Heart right ventricle (tissue), 16 donors: ENCODE measurements around the gene SIL1. TPM values are rescaled to one million over a fixed set of nuclear protein-coding genes. Genes with fewer than 3 reads are reported as not detected.

Source experiments
- ATAC-seq, 8 donors: fragments of 200-7000 bp; cut with Tn5 transposase; one replicate each; pipeline ENCODE4 v1.9.1; 2020; ENCODE audit warnings: mild to moderate bottlenecking in 8 of 8, moderate library complexity in 8 of 8, moderate number of reproducible peaks in 1 of 8
- DNase-seq, 2 donors: peaks; one replicate each; pipeline ENCODE4 v3.0.0-alpha.2; 2020
- H3K27ac ChIP-seq, 10 donors: fragments of 200-600 bp; sonication (generic) in 2 of 10; one replicate each; pipeline versions ENCODE4 v1.5.0 to v1.8.0; 2020 to 2022; ENCODE audit warnings: mild to moderate bottlenecking in 3 of 10
- H3K27me3 ChIP-seq, 7 donors: fragments of 200-600 bp; one replicate each; pipeline ENCODE4 v1.8.0; 2021 to 2022; ENCODE audit warnings: mild to moderate bottlenecking in 2 of 7
- H3K36me3 ChIP-seq, 9 donors: fragments of 200-600 bp; sonication (generic) in 1 of 9; one replicate each; pipeline versions ENCODE4 v1.5.0 to v1.8.0; 2020 to 2022; ENCODE audit warnings: mild to moderate bottlenecking in 2 of 9
- H3K4me1 ChIP-seq, 9 donors: fragments of 200-600 bp; sonication (generic) in 1 of 9; one replicate each; pipeline versions ENCODE4 v1.5.0 to v1.8.0; 2020 to 2022; ENCODE audit warnings: mild to moderate bottlenecking in 4 of 9
- H3K4me3 ChIP-seq, 10 donors: fragments of 200-600 bp; sonication (generic) in 2 of 10; one replicate each; pipeline versions ENCODE4 v1.5.0 to v1.8.0; 2020 to 2022; ENCODE audit warnings: mild to moderate bottlenecking in 7 of 10, moderate library complexity in 2 of 10
- H3K9me3 ChIP-seq, 11 donors: fragments of 200-600 bp in 10 of 11; sonication (generic) in 2 of 11; one replicate each; pipeline versions ENCODE4 v1.5.0 to v1.8.0; 2013 to 2022; ENCODE audit warnings: mild to moderate bottlenecking in 2 of 11, control low read depth in 1 of 11, moderate library complexity in 1 of 11
- WGBS, 2 donors: extraction: QIAGEN DNeasy Blood & Tissue Kit; methylation state at CpG; one replicate each; pipeline ENCODE4 v1.1.7; 2013; ENCODE audit warnings: inconsistent platforms in 1 of 2; 5-methylcytosine and 5-hydroxymethylcytosine counted together
- intact Hi-C, 10 donors: fragments of 100-400 bp; cut with DNase I; formaldehyde crosslinking; loops; one replicate each; pipeline versions ENCODE4 v1.11.1 to v1.14.2; 2022
- polyA plus RNA-seq, 2 donors: library from polyadenylated mRNA; stranded (reverse); fragments of 200-250 nt; gene quantifications; one replicate each; pipeline ENCODE4 v1.2.3, GENCODE V29; 2013
- total RNA-seq, 10 donors: library from RNA; stranded (reverse); fragmentation: NEBNext Ultra II Directional in 3 of 10; extraction: Animal tissue kit (Norgen Biotek cat#: 25700) in 3 of 10; gene quantifications; one replicate each; pipeline versions ENCODE4 v1.2.1 to v1.2.4, GENCODE V29; 2021 to 2023
- TF ChIP-seq, protein P1 (sequence below), 9 donors: fragments of 200-600 bp; sonication (generic) in 2 of 9; IDR thresholded peaks; one replicate each; pipeline versions ENCODE4 v1.5.0 to v1.8.0; 2021 to 2022; ENCODE audit warnings: antibody characterized with exemption in 9 of 9, mild to moderate bottlenecking in 5 of 9, moderate library complexity in 1 of 9
- donor health status: Arrhythmogenic right ventricular cardiomyopathy.
- donor health status: ischemic (EF 13 %, LVEDD 7.1; RV severe dilation, severe dysfunction).
- donor health status: healthy with polysubstance abuse.
- donor health status: DM: no; HTN: yes; CAD: no.
- donor health status: DM: no; HTN: no; CAD: no.
- donor health status: ischemic (EF 25% LVEDD 6.9; RV normal size, moderate dysfunction).
- donor health status: ischemic (EF 25% LVEDD 5.7; RV mildly dilated, moderate dysfunction).
- donor health status: healthy.
- donor health status: DM: yes; HTN: yes; CAD: no.
- donor health status: Ischemic cardiomyopathy.
- donor health status: ischemic (EF 35%, LVEDD 5.7; RV mildly dilated, moderate dysfunction).
- donor health status: nonischemic (EF 11% LVEDD 7.7; RV severe dilation, severe dysfunction).
- donor health status: DM: yes; HTN: yes; CAD: no.
- donor health status: PGD.
- donor health status: ischemic (EF 29% LVEDD 5.4; RV normal size, mild dysfunction).
- donor health status: nonischemic (EF 23%, LVEDD 6.1; RV moderate dilation, normal function).

Gene SIL1
- total and polyA plus RNA-seq, 12 donors: 26.7 to 94.7 (median 44.3) TPM

GRCh38 chr5:139132515-139132914, 65.7 kb downstream of the SIL1 start:
- ATAC-seq (peak in 1 of 8 donors; percentile 4), DNase-seq (no peak)
- H3K9me3 ChIP-seq: no peaks in the 10 kb centered on the region
- TF ChIP-seq, protein P1, sequence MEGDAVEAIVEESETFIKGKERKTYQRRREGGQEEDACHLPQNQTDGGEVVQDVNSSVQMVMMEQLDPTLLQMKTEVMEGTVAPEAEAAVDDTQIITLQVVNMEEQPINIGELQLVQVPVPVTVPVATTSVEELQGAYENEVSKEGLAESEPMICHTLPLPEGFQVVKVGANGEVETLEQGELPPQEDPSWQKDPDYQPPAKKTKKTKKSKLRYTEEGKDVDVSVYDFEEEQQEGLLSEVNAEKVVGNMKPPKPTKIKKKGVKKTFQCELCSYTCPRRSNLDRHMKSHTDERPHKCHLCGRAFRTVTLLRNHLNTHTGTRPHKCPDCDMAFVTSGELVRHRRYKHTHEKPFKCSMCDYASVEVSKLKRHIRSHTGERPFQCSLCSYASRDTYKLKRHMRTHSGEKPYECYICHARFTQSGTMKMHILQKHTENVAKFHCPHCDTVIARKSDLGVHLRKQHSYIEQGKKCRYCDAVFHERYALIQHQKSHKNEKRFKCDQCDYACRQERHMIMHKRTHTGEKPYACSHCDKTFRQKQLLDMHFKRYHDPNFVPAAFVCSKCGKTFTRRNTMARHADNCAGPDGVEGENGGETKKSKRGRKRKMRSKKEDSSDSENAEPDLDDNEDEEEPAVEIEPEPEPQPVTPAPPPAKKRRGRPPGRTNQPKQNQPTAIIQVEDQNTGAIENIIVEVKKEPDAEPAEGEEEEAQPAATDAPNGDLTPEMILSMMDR (IDR thresholded peaks at IDR 0.05): no peak
- no peaks in the 10 kb centered on the region for H3K27me3 ChIP-seq
- peaks cover 0 to 2% (median 0%) of the 10 kb centered on the region in 9 donors for H3K36me3 ChIP-seq
- peaks cover 18 to 52% (median 39%) of the 10 kb centered on the region in 9 donors for H3K4me1 ChIP-seq
- 51 to 62% methylated on average over 3 of the region's 3 CpGs for WGBS, 2 donors
- H3K4me3 ChIP-seq: no peak overlapping the region
- intact Hi-C loops: loop anchor here in 1 of 10 donors (10.0 kb wide), 1 partner anchor 158 kb away; no protein-coding TSS in a partner anchor
- H3K27ac ChIP-seq: peak overlapping the region; percentile 13 to 94 (median 88)

DNA sequence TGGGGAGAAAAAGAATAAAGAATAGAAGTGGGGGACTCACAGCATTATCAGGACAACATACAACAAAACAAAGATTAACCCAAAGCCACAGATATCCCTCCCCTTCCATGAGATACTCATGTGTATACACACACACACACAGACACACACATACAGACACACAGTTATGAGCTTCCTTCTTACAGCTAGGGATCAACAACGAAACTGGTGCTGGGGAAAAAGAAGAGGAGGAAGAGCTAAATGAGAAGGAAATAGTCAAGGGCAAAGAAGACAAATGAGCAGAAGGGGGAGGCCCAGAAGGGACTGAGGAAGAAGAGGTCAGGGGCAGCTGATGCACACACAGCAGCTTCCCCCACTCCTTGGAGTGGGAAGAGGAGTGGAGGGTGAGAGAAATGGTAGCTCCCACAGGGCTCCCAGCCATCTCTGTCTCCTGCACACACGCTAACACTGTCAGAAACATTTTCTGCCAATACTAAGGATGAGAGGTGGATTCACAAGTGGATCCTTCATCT, 66.2 kb downstream of the SIL1 start:
- WGBS, 2 donors: 24 to 33% methylated on average over 2 of the region's 2 CpGs
- no peaks in the 10 kb centered on the region for H3K9me3 ChIP-seq
- DNase-seq (no peak), ATAC-seq (peak in 6 of 8 donors; percentile 23 to 54 (median 31))
- H3K27me3 ChIP-seq: no peaks in the 10 kb centered on the region
- intact Hi-C loops: loop anchor here in 1 of 10 donors (10.0 kb wide), 1 partner anchor 157 kb away; no protein-coding TSS in a partner anchor
- H3K27ac ChIP-seq: peak overlapping the region; percentile 73 to 94 (median 88)
- TF ChIP-seq, protein P1 (IDR thresholded peaks at IDR 0.05): no peak
- H3K4me1 ChIP-seq: peaks cover 19 to 57% (median 43%) of the 10 kb centered on the region in 9 donors
- peak overlapping the region in 2 of 10 donors; percentile 23 to 27 for H3K4me3 ChIP-seq
- H3K36me3 ChIP-seq: peaks cover 0 to 8% (median 0%) of the 10 kb centered on the region in 9 donors

- intact Hi-C loops: loop anchor here in 1 of 10 donors (10.0 kb wide), 1 partner anchor 157 kb away; no protein-coding TSS in a partner anchor
- Histone ChIP-seq H3K4me1 (peaks cover 19 to 60% (median 45%) of the 10 kb centered on the region in 9 donors), H3K36me3 (peaks cover 0 to 13% (median 0%) of the 10 kb centered on the region in 9 donors), H3K9me3 (no peaks in the 10 kb centered on the region), H3K27ac (peak overlapping the region; percentile 73 to 94 (median 88)), H3K27me3 (no peaks in the 10 kb centered on the region), H3K4me3 (peak overlapping the region in 8 of 10 donors; percentile 5 to 27 (median 13))
- DNase-seq (peak in 1 of 2 donors; percentile 71), ATAC-seq (peak; percentile 67 to 83 (median 78))
- WGBS, 2 donors: 17 to 25% methylated on average over 6 of the region's 6 CpGs
- TF ChIP-seq, protein P1 (IDR thresholded peaks at IDR 0.05): no peak
Measured at GRCh38 chr5:139131465-139131864, 66.7 kb downstream of the SIL1 start.

DNA sequence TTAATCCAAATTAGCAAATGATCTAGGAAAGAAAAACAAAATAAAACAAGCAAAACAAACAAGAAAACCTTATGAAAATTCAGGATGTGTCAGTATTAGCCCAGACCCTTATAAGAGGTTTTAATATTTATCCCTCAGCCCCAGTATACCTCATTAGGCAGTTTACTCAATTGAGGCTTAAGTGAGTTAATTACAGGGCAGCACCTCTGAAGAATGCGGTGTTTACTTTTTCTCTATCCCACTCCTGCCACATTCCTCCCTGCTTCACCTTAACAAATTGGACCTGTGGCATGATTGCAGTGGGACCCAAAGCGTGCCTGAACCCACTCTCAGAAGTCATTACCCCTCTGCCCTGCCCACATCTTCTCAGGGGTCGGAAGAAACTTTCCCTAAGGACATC, 67.1 kb downstream of the SIL1 start:
- H3K27ac ChIP-seq: peak overlapping the region; percentile 73 to 94 (median 88)
- 22 to 36% methylated on average over 3 of the region's 3 CpGs for whole genome bisulfite sequencing, 2 donors
- intact Hi-C loops: loop anchor here in 1 of 10 donors (10.0 kb wide), 1 partner anchor 156 kb away; no protein-coding TSS in a partner anchor
- peaks cover 19 to 63% (median 48%) of the 10 kb centered on the region in 9 donors for H3K4me1 ChIP-seq
- H3K4me3 ChIP-seq: peak overlapping the region in 8 of 10 donors; percentile 5 to 27 (median 13)
- no peaks in the 10 kb centered on the region for H3K9me3 ChIP-seq
- TF ChIP-seq, protein P1 (IDR thresholded peaks at IDR 0.05): no peak
- no peak for DNase-seq
- H3K36me3 ChIP-seq: peaks cover 0 to 17% (median 0%) of the 10 kb centered on the region in 9 donors
- no peak for ATAC-seq
- H3K27me3 ChIP-seq: no peaks in the 10 kb centered on the region
